Panc1 (cell line): ENCODE data around the gene ERG. TPM values are rescaled to one million over a fixed set of nuclear protein-coding genes. Genes with fewer than 3 reads are reported as not detected.

Experiments
- ATAC-seq: fragments of 200-7000 bp; cut with Tn5 transposase; 2 replicates; pipeline ENCODE4 v1.9.1; 2020; ENCODE audit warnings: mild to moderate bottlenecking, moderate library complexity
- BruUV-seq: library from RNA; stranded (reverse); fragments of 400-500 nt; replicated peaks from 2 replicates; lab custom pipeline; 2021; lab: Mats Ljungman, UMichigan
- CTCF ChIA-PET: fragments of 300-600 bp; sonication (Branson Sonifier 250); formaldehyde crosslinking; loops from one replicate; lab custom pipeline; 2022; ENCODE audit warnings: antibody characterized with exemption; lab: Charles Lee
- POLR2A ChIA-PET: fragments of 300-600 bp; sonication (Branson Sonifier 250); formaldehyde crosslinking; loops from one replicate; lab custom pipeline; 2022; ENCODE audit warnings: antibody characterized with exemption; lab: Charles Lee
- DNase-seq: peaks from one replicate; pipeline ENCODE4 v3.0.0-alpha.2; 2010; ENCODE audit warnings: low read depth, low spot score
- H3K27ac ChIP-seq: 2 replicates; pipeline ENCODE4 v1.5.1; 2011; ENCODE audit warnings: mild to moderate bottlenecking, low read length, inconsistent platforms
- H3K27me3 ChIP-seq: fragments of 200-500 bp; sonication (Bioruptor generic); 2 replicates; pipeline ENCODE4 v1.6.0; 2014; ENCODE audit warnings: low read length, inconsistent platforms; ENCODE audit not compliant: control insufficient read depth, insufficient read depth
- H3K36me3 ChIP-seq: fragments of 200-500 bp; sonication (Bioruptor generic); 2 replicates; pipeline ENCODE4 v1.5.1; 2014; ENCODE audit warnings: inconsistent platforms, mild to moderate bottlenecking, low read length, moderate library complexity; ENCODE audit not compliant: control insufficient read depth, insufficient read depth
- H3K4me1 ChIP-seq: 2 replicates; pipeline ENCODE4 v1.5.1; 2011; ENCODE audit warnings: inconsistent platforms, mild to moderate bottlenecking, low read length, moderate library complexity; ENCODE audit not compliant: control insufficient read depth, insufficient read depth
- H3K4me3 ChIP-seq, 2 experiments: 2 replicates each; pipeline ENCODE4 v1.5.1; 2011 to 2012; ENCODE audit warnings: low read depth in 2 of 2, low read length in 2 of 2, mild to moderate bottlenecking in 2 of 2, inconsistent platforms in 1 of 2, moderate library complexity in 1 of 2
- H3K9me3 ChIP-seq: fragments of 200-500 bp; sonication (Bioruptor generic); 2 replicates; pipeline ENCODE4 v1.5.1; 2014; ENCODE audit warnings: low read depth, mild to moderate bottlenecking, inconsistent platforms, low read length, moderate library complexity; ENCODE audit not compliant: control insufficient read depth, insufficient read depth
- POLR2AphosphoS5 ChIP-seq: IDR thresholded peaks from 2 replicates; pipeline ENCODE4 v1.6.1; 2012; ENCODE audit warnings: mild to moderate bottlenecking, low read depth, low read length, moderate library complexity
- SIN3A ChIP-seq: IDR thresholded peaks from 2 replicates; pipeline ENCODE4 v1.6.1; 2012; ENCODE audit warnings: low read depth, mild to moderate bottlenecking, low read length, moderate library complexity, borderline replicate concordance; ENCODE audit not compliant: insufficient read depth
- TCF7L2 ChIP-seq: IDR thresholded peaks from 2 replicates; pipeline ENCODE4 v1.6.1; 2011; ENCODE audit warnings: mild to moderate bottlenecking, low read depth, low read length, inconsistent platforms
- in situ Hi-C: cut with HindIII; loops from 2 replicates; pipeline ENCODE4 v1.10.0; 2016; ENCODE audit warnings: low sequenced_read_pairs, low pct_unique_long_range_greater_than_20kb
- intact Hi-C: fragments of 100-400 bp; cut with micrococcal nuclease; formaldehyde crosslinking; loops from one replicate; pipeline ENCODE4 v1.10.0; 2022; ENCODE audit not compliant: unreplicated experiment
- total RNA-seq: library from RNA; stranded (reverse); gene quantifications from one replicate; pipeline ENCODE4 v1.2.1, GENCODE V29; 2021; ENCODE audit not compliant: unreplicated experiment
- TF ChIP-seq, protein P1 (sequence below): fragments of 450-650 bp; IDR thresholded peaks from 2 replicates; pipeline ENCODE4 v1.5.1; 2017; ENCODE audit warnings: mild to moderate bottlenecking
- TF ChIP-seq, protein P2 (sequence below), 2 experiments: IDR thresholded peaks; 2 replicates each; pipeline ENCODE4 v1.6.1; 2011 to 2012; ENCODE audit warnings: low read depth in 2 of 2, control low read depth in 1 of 2, low read length in 1 of 2, mild to moderate bottlenecking in 1 of 2, moderate library complexity in 1 of 2; ENCODE audit not compliant: insufficient read depth in 1 of 2

The ERG gene
- total RNA-seq, 1 experiment from 2014 or later, result 0.49 TPM

GRCh38 chr21:38351176-38351959 lies 146.9 kb downstream of the ERG start:
- Histone ChIP-seq H3K27ac (no peak overlapping the region), H3K36me3 (no peaks in the 10 kb centered on the region), H3K9me3 (no peaks in the 10 kb centered on the region), H3K27me3 (no peaks in the 10 kb centered on the region; the same call in 1 of the 2 replicates), H3K4me3 (no peak overlapping the region), H3K4me1 (no peaks in the 10 kb centered on the region)
- POLR2A ChIA-PET, result interaction anchor here (0.6 kb wide), 1 partner anchor 1056 kb away, joined by 4 read pairs; no protein-coding TSS in a partner anchor
- intact Hi-C loops (loop anchor here (5.0 to 10.0 kb wide), 3 partner anchors 129 to 647 kb away; no protein-coding TSS in a partner anchor), in situ Hi-C loops (no loop called here)
- no peak for DNase-seq
- CTCF ChIA-PET, result interaction anchor here (1.8 kb wide), 1 partner anchor 181 kb away, joined by 7 read pairs; no protein-coding TSS in a partner anchor
- TF ChIP-seq, protein P1, sequence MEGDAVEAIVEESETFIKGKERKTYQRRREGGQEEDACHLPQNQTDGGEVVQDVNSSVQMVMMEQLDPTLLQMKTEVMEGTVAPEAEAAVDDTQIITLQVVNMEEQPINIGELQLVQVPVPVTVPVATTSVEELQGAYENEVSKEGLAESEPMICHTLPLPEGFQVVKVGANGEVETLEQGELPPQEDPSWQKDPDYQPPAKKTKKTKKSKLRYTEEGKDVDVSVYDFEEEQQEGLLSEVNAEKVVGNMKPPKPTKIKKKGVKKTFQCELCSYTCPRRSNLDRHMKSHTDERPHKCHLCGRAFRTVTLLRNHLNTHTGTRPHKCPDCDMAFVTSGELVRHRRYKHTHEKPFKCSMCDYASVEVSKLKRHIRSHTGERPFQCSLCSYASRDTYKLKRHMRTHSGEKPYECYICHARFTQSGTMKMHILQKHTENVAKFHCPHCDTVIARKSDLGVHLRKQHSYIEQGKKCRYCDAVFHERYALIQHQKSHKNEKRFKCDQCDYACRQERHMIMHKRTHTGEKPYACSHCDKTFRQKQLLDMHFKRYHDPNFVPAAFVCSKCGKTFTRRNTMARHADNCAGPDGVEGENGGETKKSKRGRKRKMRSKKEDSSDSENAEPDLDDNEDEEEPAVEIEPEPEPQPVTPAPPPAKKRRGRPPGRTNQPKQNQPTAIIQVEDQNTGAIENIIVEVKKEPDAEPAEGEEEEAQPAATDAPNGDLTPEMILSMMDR, result no peak
- no peak for TF ChIP-seq TCF7L2
- TF ChIP-seq, protein P2, sequence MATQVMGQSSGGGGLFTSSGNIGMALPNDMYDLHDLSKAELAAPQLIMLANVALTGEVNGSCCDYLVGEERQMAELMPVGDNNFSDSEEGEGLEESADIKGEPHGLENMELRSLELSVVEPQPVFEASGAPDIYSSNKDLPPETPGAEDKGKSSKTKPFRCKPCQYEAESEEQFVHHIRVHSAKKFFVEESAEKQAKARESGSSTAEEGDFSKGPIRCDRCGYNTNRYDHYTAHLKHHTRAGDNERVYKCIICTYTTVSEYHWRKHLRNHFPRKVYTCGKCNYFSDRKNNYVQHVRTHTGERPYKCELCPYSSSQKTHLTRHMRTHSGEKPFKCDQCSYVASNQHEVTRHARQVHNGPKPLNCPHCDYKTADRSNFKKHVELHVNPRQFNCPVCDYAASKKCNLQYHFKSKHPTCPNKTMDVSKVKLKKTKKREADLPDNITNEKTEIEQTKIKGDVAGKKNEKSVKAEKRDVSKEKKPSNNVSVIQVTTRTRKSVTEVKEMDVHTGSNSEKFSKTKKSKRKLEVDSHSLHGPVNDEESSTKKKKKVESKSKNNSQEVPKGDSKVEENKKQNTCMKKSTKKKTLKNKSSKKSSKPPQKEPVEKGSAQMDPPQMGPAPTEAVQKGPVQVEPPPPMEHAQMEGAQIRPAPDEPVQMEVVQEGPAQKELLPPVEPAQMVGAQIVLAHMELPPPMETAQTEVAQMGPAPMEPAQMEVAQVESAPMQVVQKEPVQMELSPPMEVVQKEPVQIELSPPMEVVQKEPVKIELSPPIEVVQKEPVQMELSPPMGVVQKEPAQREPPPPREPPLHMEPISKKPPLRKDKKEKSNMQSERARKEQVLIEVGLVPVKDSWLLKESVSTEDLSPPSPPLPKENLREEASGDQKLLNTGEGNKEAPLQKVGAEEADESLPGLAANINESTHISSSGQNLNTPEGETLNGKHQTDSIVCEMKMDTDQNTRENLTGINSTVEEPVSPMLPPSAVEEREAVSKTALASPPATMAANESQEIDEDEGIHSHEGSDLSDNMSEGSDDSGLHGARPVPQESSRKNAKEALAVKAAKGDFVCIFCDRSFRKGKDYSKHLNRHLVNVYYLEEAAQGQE (IDR thresholded peaks at IDR 0.05; ENCODE audit: insufficient read depth in 1 of 2, low read depth in 2 of 2, low read length in 1 of 2), result no peak
- no peak for TF ChIP-seq POLR2AphosphoS5
- no peak for TF ChIP-seq SIN3A
- ATAC-seq, result no peak
- BruUV-seq, result no TSS peak

GRCh38 chr21:38350684-38351083 lies 147.6 kb downstream of the ERG start:
- POLR2A ChIA-PET, result no interaction called here
- Histone ChIP-seq H3K36me3 (no peaks in the 10 kb centered on the region), H3K4me3 (no peak overlapping the region), H3K27ac (no peak overlapping the region), H3K9me3 (no peaks in the 10 kb centered on the region), H3K4me1 (no peaks in the 10 kb centered on the region), H3K27me3 (no peaks in the 10 kb centered on the region; the same call in 1 of the 2 replicates)
- no peak for DNase-seq
- no TSS peak for BruUV-seq
- ATAC-seq, result no peak
- TF ChIP-seq TCF7L2 (no peak), POLR2AphosphoS5 (no peak), SIN3A (no peak)
- TF ChIP-seq, protein P1, result no peak
- TF ChIP-seq, protein P2 (IDR thresholded peaks at IDR 0.05; ENCODE audit: insufficient read depth in 1 of 2, low read depth in 2 of 2, low read length in 1 of 2), result no peak
- CTCF ChIA-PET, result interaction anchor here (0.7 kb wide), 1 partner anchor 765 kb away, joined by 3 read pairs; no protein-coding TSS in a partner anchor
- in situ Hi-C loops (no loop called here), intact Hi-C loops (loop anchor here (5.0 to 10.0 kb wide), 3 partner anchors 128 to 646 kb away; no protein-coding TSS in a partner anchor)
